ENCODE measurements around the gene C14orf132.

GRCh38 chr14:96050482-96050881, 11.3 kb downstream of the C14orf132 start:
- TF ChIP-seq EZH2 (IDR thresholded peaks at IDR 0.05; ENCODE audit: low read length, missing control alignments): no peak
- no peak for TF ChIP-seq CTCF (conservative IDR thresholded peaks at IDR 0.05 in 1 of 2, IDR thresholded peaks at IDR 0.05 in 1 of 2; ENCODE audit: low read depth in 1 of 2, low read length in 2 of 2)
